ENCODE results near the gene SRXN1.

DNA sequence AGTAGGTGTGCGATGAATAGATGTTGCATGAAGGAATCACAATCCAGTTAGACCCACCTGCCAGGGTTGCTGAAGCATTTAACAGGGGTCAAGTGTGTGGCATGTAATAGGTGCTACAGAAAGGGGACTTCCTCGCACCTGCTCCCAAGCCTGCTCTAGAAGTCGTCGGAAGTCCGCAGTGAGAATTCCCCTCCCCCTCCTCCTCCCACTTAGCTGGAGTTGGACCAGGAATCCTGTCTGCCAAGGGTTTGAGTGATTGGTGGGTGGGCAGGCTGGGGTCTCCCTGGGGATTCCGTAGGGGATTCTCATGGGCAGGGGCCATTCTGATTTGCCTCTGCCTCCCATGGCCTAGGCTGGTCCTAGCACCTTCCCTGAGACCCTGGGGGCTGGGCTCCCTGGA is 12.3 kb upstream of the SRXN1 start:
- no peak for TF ChIP-seq CTCF (IDR thresholded peaks at IDR 0.05)
- no peak for TF ChIP-seq POLR2A (IDR thresholded peaks at IDR 0.05)

All from thyroid gland (tissue), 4 donors.